Lower leg skin (tissue), 3 donors: ENCODE data around the gene UFD1.

Experiments used
- CTCF ChIP-seq, 3 donors: fragments of 450-650 bp; IDR thresholded peaks; one replicate each; pipeline ENCODE4 v1.5.1; 2016; ENCODE audit warnings: antibody characterized with exemption in 3 of 3, mild to moderate bottlenecking in 3 of 3, moderate library complexity in 2 of 3
- POLR2A ChIP-seq, 2 donors: fragments of 450-650 bp; IDR thresholded peaks; one replicate each; pipeline ENCODE4 v1.6.1; 2016 to 2017; ENCODE audit warnings: antibody characterized with exemption in 2 of 2, mild to moderate bottlenecking in 1 of 2, moderate library complexity in 1 of 2

DNA sequence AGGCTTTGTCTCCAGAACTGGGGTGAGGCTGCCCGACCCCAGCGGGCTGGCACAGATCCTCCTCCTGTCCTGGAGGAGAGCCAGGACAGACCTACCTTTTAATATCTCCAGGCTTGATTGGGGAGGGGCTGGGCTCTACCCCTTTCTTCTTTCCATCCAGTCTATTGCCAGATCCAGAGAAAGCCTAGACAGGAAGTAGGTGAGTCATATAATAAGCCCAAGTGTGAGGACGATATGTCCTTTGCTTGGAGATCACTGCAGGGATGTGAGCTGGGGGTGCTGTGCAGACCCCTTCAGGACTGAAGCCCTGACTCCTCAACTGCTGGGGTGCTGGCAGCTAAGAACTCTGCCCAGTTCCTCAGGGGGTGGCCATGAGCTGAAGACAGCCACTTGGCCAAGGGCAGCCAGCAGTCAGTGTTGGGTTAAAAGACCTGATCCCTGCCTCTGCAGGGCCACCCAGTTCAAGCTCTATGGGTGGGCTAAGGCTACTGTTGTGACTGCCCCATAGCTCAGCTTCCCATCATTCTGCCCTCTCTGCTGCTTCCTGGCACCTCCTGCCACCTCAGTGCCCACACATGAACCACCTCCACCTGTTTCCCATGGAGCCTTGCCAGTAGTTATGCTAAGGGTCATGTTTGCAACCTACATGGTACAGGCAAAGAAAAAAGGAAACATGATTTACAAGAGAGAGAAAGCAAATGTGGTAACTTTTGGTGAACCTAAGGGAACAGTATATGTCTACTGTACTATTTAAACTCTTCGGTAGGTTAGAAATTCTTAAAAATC is 23.2 kb downstream of the UFD1 start:
- TF ChIP-seq CTCF (IDR thresholded peaks at IDR 0.05): no peak
- no peak for TF ChIP-seq POLR2A (IDR thresholded peaks at IDR 0.05)
